Measurements from ENCODE around the gene CFAP99. TPM values are rescaled to one million over a fixed set of nuclear protein-coding genes. Genes with fewer than 3 reads are reported as not detected.

CFAP99 gene
- polyA plus RNA-seq, 3 donors: 0.15 to 0.27 TPM; not detected in 1

- TF ChIP-seq, protein P1, sequence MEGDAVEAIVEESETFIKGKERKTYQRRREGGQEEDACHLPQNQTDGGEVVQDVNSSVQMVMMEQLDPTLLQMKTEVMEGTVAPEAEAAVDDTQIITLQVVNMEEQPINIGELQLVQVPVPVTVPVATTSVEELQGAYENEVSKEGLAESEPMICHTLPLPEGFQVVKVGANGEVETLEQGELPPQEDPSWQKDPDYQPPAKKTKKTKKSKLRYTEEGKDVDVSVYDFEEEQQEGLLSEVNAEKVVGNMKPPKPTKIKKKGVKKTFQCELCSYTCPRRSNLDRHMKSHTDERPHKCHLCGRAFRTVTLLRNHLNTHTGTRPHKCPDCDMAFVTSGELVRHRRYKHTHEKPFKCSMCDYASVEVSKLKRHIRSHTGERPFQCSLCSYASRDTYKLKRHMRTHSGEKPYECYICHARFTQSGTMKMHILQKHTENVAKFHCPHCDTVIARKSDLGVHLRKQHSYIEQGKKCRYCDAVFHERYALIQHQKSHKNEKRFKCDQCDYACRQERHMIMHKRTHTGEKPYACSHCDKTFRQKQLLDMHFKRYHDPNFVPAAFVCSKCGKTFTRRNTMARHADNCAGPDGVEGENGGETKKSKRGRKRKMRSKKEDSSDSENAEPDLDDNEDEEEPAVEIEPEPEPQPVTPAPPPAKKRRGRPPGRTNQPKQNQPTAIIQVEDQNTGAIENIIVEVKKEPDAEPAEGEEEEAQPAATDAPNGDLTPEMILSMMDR (IDR thresholded peaks at IDR 0.05): no peak
- H3K4me1 ChIP-seq (ENCODE audit: control insufficient read depth in 1 of 2, insufficient read depth in 2 of 2, low read length in 2 of 2): no peaks in the 10 kb centered on the region
- H3K4me3 Mint-ChIP-seq: no peak overlapping the region
- no peak overlapping the region for H3K9ac ChIP-seq (ENCODE audit: insufficient read depth, low read length, poor library complexity, severe bottlenecking)
- no peak overlapping the region for H3K27ac Mint-ChIP-seq
- no peak overlapping the region for H3K4me2 ChIP-seq (replicated peaks; ENCODE audit: extremely low read depth, low read length, poor library complexity, severe bottlenecking)
- H3K27me3 ChIP-seq (ENCODE audit: control insufficient read depth in 2 of 2, insufficient read depth in 2 of 2, low read length in 2 of 2): no peaks in the 10 kb centered on the region
- DNase-seq: no peak
- intact Hi-C loops (cut with micrococcal nuclease): no loop called here
- no peak overlapping the region for H3K4me3 ChIP-seq (replicated peaks in 1 of 3; ENCODE audit: low read depth in 2 of 3, low read length in 3 of 3)
- H3K27ac ChIP-seq (ENCODE audit: low read depth in 1 of 2, low read length in 2 of 2): no peak overlapping the region
- no peaks in the 10 kb centered on the region for H4K20me1 ChIP-seq (ENCODE audit: insufficient read depth, low read length)
- peaks cover 2% of the 10 kb centered on the region for H3K4me1 Mint-ChIP-seq
- 95% methylated on average over 7 of the region's 9 CpGs for WGBS (ENCODE audit: insufficient coverage)
- peaks cover 0 to 3% (median 0%) of the 10 kb centered on the region in 3 donors for H3K27me3 Mint-ChIP-seq (ENCODE audit: low read depth in 3 of 3)
- H3K9me3 Mint-ChIP-seq: no peaks in the 10 kb centered on the region
- no peaks in the 10 kb centered on the region for H3K36me3 ChIP-seq (replicated peaks in 1 of 2; ENCODE audit: control insufficient read depth in 1 of 2, insufficient read depth in 2 of 2, low read length in 2 of 2)
- H3K9me3 ChIP-seq (replicated peaks in 1 of 2; ENCODE audit: control insufficient read depth in 1 of 2, insufficient read depth in 1 of 2, low read length in 2 of 2): no peaks in the 10 kb centered on the region
- H3K36me3 Mint-ChIP-seq: no peaks in the 10 kb centered on the region
- no peaks in the 10 kb centered on the region for H3K79me2 ChIP-seq (ENCODE audit: insufficient read depth, low read length)
- no peak overlapping the region for H2AFZ ChIP-seq (ENCODE audit: insufficient read depth, low read depth, low read length, poor library complexity, severe bottlenecking)
These were observed 26.4 kb downstream of the CFAP99 start for GRCh38 chr4:2445130-2445529.

- Histone ChIP-seq H3K4me2 (replicated peaks; ENCODE audit: extremely low read depth, low read length, poor library complexity, severe bottlenecking) (no peak overlapping the region), H3K9ac (ENCODE audit: insufficient read depth, low read length, poor library complexity, severe bottlenecking) (no peak overlapping the region), H3K36me3 (replicated peaks in 1 of 2; ENCODE audit: control insufficient read depth in 1 of 2, insufficient read depth in 2 of 2, low read length in 2 of 2) (no peaks in the 10 kb centered on the region), H3K27me3 (ENCODE audit: control insufficient read depth in 2 of 2, insufficient read depth in 2 of 2, low read length in 2 of 2) (no peaks in the 10 kb centered on the region), H3K4me1 (ENCODE audit: control insufficient read depth in 1 of 2, insufficient read depth in 2 of 2, low read length in 2 of 2) (no peaks in the 10 kb centered on the region), H3K79me2 (ENCODE audit: insufficient read depth, low read length) (no peaks in the 10 kb centered on the region), H4K20me1 (ENCODE audit: insufficient read depth, low read length) (no peaks in the 10 kb centered on the region), H3K27ac (ENCODE audit: low read depth in 1 of 2, low read length in 2 of 2) (no peak overlapping the region), H3K4me3 (replicated peaks in 1 of 3; ENCODE audit: low read depth in 2 of 3, low read length in 3 of 3) (no peak overlapping the region), H2AFZ (ENCODE audit: insufficient read depth, low read depth, low read length, poor library complexity, severe bottlenecking) (no peak overlapping the region), H3K9me3 (replicated peaks in 1 of 2; ENCODE audit: control insufficient read depth in 1 of 2, insufficient read depth in 1 of 2, low read length in 2 of 2) (no peaks in the 10 kb centered on the region)
- 100% methylated on average over 2 of the region's 6 CpGs for WGBS (ENCODE audit: insufficient coverage)
- intact Hi-C loops (cut with micrococcal nuclease): no loop called here
- Mint-ChIP-seq H3K9me3 (no peaks in the 10 kb centered on the region), H3K36me3 (no peaks in the 10 kb centered on the region), H3K27me3 (ENCODE audit: low read depth in 3 of 3) (peaks cover 0 to 3% (median 0%) of the 10 kb centered on the region in 3 donors), H3K4me1 (peaks cover 2% of the 10 kb centered on the region), H3K4me3 (no peak overlapping the region), H3K27ac (no peak overlapping the region)
- no peak for DNase-seq
- TF ChIP-seq, protein P1 (IDR thresholded peaks at IDR 0.05): no peak
These were observed 26.8 kb downstream of the CFAP99 start for GRCh38 chr4:2445571-2445970.
